CD4-positive, alpha-beta T cell treated with Interleukin-6 at 100 ng/mL for 8 hours (primary cell): ENCODE measurements around the gene UNC79.

Experiments used
- DNase-seq: peaks from one replicate; pipeline ENCODE4 v3.0.0-alpha.2; 2020; ENCODE audit warnings: mixed read lengths, low spot score

The UNC79 gene

DNA sequence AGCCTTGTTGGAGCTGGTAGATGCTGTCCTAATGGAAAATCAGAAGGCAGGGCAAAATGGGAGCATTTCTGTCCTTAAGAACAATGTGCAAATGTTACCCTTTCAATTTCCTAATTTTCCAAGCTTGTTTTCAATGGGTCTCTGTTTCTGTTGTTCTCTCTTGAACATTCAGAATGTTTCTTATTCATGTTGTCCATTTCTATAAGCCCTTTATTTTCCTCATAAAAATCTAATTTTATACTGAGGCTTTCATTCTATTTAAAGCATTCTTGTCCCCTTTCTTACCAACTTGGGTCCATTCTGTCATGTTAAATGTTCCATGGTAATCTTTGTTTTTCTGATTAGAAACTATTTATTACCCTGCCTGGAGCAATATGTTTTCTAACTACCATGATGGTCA is 232.6 kb downstream of the UNC79 start:
- no peak for DNase-seq

DNA sequence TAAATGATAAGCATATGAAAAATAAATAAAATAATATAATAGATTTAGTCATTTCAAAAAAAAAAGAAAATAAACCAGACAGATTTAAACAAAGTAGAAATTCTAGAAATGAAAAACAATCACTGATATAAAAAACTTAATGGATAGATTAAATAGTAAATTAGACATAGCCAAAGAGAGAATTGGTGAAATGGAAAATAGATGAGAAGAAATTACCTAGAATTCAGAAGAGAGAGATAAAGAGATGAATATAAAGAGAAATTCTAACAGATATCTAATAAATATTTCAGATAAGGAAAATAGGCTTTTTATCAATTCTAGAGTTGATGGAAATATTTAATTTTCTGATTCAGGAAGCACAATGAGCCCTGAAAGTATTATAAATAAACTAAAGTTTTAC is 234.4 kb downstream of the UNC79 start:
- no peak for DNase-seq

- DNase-seq, result no peak
Measured at GRCh38 chr14:93669632-93670031, 238.9 kb downstream of the UNC79 start.

- no peak for DNase-seq
Measured at GRCh38 chr14:93674343-93674742, 243.6 kb downstream of the UNC79 start.

DNA sequence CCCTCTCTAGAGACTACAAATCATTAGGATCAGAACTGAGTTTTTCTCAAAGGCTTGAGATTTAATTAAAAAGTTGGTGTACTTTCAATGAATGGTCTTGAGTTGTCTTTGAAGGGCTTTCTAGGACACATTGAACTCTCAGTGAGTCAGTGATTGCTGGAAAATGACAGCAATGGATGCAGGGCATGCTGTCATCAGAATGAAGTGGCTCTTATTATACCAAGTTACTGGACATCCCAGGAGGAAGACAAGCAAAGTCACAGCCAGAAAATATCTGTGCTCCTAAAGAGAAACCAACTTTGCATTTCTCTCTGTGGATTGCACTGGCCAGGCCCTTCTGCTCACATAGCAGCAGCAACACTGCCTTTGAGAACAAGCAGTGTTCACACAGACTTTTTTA is 244.9 kb downstream of the UNC79 start:
- no peak for DNase-seq

- no peak for DNase-seq
Measured at GRCh38 chr14:93676416-93676958, 245.7 kb downstream of the UNC79 start.

GRCh38 chr14:93682459-93682858 is 251.7 kb downstream of the UNC79 start:
- DNase-seq, result no peak

- no peak for DNase-seq
Measured at GRCh38 chr14:93683226-93683625, 252.5 kb downstream of the UNC79 start.

- DNase-seq, result no peak
Measured at GRCh38 chr14:93685121-93685895, 254.6 kb downstream of the UNC79 start.

- DNase-seq, result no peak
Measured at GRCh38 chr14:93686268-93686667, 255.5 kb downstream of the UNC79 start.

- no peak for DNase-seq
Measured at GRCh38 chr14:93688239-93688666, 257.5 kb downstream of the UNC79 start.

DNA sequence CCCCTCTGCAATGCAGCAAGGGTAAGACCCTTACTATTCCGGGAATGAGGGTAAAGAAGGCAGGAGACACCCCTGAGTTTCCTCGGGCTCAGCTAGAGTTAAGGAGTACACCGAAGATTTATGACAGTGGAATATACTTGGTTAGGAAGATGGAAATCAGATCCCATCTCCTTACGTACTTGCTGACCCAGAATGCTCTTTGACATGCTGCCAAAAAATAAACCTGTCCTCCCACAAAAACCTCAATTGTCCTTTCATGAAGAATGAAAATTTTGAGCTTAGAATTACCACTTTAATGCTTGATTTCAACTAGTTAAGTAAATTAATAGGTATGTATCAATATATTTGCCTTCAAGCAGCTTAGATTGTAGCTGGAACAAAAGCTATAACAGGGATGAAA is 258.1 kb downstream of the UNC79 start:
- DNase-seq, result no peak

DNA sequence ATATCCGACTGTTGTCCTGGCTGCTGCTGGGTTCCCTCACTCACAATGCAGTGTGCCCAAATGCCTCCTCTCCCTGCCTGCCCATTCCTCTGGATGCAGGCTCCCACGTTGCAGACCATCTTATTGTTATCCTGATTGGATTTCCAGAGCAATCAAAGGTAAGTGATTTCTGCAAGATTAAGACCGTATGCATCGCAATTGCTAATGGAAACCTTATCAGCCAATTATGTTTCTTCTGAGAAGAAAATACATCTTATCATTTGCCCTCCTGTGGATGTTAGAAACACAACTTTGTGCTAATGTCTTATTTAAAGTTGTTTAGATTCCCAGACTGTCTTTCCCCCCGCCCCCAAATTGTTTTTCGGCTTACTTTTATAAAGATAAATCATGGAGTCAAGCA is 259.4 kb downstream of the UNC79 start:
- no peak for DNase-seq

- no peak for DNase-seq
Measured at GRCh38 chr14:93691042-93691780, 260.5 kb downstream of the UNC79 start.

DNA sequence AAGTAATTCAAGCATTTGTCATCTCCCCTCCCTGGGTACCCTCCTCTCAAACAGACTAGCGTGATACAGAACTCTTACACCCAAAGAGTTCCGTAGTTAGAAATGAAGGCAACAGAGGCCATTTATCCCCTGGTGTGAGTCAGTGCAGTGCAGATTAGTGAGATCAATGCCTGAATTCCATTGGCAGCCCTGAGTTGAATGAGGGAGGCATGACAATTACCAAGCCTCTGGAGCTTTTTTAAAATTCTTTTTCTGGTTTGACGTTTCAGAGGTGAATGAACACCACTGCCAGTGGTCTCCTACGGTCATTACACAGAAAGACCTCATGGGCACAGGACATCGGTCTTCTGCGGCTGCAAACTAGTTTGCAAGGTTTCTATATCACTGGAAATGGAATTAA is 263.2 kb downstream of the UNC79 start:
- DNase-seq, result no peak

DNA sequence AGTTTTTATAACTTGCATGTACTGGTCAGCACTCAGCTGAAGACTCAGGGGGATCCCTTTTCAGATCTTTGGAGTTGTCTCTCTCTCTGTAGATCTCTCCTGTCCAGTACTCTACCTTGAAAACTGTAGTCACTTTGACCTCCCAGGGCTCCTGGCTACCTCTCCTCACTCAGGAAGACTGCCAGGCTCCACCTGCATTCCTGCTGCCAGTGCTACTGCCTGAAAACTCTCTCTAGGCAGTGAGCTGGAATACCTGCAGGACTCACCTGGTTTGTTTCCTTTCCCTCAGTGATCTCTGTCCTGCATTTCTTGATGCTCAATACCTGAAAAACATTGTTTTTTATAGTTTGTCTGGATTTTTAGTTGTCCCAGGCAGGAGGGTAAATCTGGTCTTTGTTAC is 270.2 kb downstream of the UNC79 start:
- no peak for DNase-seq

DNA sequence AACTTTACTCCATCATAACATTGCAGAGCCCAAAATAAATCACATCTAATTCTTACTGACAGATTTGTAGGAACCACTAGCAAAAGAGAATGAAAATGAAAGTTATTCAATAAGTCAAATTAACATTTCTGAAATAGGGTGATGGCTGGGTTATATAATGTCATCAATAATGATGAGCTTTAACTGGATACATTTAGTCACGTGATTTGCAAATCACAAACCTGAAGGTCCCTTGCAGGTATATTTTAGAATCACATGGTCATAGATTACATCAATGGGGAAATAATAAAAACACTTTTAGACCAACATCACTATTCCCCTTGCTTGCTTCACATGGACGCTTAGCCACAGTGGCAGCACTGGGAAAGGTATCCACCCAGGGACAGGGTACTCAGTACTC is 270.8 kb downstream of the UNC79 start:
- DNase-seq, result no peak

DNA sequence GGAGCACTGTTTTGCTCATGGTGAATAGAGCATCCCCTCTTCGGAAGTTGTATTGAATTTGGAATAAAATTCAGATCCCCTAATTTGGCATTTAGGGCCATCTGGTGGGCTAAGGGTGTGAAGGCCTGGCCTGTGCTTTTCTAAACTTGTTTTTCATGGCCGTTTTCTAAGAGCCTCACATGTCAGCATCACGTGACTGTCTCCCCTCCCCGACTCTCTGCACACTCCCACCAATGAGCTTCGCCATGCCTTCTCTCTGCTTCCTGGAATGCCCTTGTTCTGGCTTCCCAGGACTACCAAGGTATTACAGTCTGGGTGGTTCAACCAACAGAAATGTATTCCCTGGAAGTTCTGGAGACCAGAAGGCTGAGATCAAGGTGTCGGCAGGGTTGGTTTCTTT is 272.2 kb downstream of the UNC79 start:
- no peak for DNase-seq

GRCh38 chr14:93703941-93704340 is 273.2 kb downstream of the UNC79 start:
- DNase-seq, result no peak

DNA sequence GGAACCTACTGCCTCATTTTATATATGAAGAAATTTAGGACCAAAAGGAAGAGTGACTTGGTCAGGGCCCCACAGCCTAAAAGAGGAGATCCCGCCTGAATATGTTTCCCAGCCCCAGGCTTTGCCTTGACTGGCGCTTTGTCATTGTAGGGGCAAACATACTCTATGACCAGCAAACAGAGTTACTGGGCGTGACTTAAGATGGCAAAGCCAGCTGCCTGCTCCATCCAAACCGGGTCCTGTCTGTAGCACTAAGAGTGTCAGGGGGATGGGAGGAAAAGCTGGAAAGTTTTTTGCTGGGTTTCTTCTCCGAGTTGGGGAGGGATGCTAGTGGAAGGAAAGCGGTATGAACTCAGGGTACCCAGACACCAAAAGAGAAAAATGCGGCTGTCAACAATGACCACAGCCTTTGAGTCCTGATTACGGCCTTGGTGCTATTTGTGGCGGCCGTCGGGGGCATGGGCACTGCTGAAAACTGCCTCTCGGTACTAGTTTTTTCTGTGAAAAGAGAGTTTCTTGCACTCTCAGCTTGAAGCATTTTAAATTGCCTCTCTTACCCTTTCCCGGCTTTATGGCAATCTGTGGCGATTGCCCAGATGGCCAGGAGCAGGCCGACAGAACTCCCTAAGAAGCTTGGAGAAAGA is 274.9 kb downstream of the UNC79 start:
- DNase-seq, result no peak

DNA sequence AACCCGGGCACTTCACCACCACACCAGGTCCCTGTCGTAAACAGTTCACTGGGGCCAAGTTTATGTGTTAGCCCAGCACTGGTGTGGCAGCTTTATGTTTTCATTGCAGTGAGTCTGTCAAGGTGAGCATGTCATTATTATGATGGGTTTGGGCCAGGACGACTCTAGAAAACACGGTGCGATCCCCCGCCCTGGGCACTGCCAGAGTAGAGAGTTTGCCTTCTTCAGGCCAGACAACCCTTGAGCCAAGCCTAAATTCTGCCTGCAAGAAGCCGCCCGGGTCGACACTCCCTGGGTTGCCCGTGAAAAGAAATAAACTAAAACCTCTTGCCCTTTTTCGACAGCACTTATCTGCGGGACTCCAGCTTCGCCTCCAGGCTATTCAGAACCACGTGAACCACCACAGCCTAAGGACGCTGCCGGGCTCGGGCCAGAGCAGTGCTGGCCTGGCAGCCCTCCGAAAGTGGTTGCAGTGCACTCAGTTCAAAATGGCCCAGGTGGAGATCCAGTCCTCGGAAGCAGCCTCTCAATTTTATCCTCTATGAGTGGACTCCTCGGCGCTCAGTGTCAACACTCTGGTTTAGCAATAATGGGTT is 275.7 kb downstream of the UNC79 start:
- no peak for DNase-seq

- no peak for DNase-seq
Measured at GRCh38 chr14:93707475-93707874, 276.7 kb downstream of the UNC79 start.
